HG03521 (cell line): ENCODE results near the gene CCNL1.

Experiments used
- ATAC-seq: cut with Tn5 transposase; IDR thresholded peaks from one replicate; pipeline ENCODE4 v1.9.1; 2021; ENCODE audit warnings: mild to moderate bottlenecking, moderate library complexity; ENCODE audit not compliant: unreplicated experiment

CCNL1 gene

GRCh38 chr3:157126365-157126764 is 33.6 kb downstream of the CCNL1 start:
- no peak for ATAC-seq

GRCh38 chr3:157125101-157125500 is 34.8 kb downstream of the CCNL1 start:
- ATAC-seq, result no peak

DNA sequence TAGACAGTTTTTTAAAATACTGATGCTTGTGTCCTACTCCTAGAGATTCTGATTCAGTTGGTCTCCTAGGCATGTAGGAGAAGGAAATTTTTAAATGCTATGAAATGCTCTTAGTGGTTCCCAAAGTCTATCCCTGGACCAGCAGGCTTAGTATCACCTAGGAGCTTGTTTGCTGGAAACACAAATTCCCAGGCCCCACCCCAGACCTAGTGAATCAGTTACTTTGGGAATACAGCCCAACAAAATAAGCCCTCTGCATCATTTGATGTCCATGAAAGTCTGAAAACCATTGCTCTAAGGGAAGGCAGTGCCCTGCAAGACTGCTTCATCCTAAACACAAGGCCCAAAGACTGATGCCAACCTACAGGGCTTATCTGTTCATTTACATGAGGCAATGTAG is 36.3 kb downstream of the CCNL1 start:
- ATAC-seq, result no peak

- ATAC-seq, result no peak
Measured at GRCh38 chr3:157122832-157123427, 37.0 kb downstream of the CCNL1 start.

- no peak for ATAC-seq
Measured at GRCh38 chr3:157122116-157122515, 37.8 kb downstream of the CCNL1 start.

DNA sequence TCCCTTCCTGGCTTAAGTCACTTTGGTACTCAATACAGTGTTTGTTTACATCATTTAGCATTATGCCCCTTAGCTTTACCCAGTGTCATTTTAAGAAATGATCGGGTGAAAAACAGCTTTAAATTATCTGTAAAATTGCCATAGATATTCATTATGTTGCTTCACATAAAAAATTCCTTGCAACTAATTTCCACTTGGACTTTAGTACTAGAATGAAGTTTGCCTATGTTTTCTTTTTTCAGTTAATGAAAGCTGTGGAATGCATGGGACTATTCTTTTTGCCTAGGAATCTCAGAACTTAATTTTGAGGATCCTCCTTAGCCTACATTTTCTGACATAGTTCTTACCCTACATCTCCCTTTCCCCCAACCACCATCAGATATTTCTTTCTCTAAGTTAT is 38.4 kb downstream of the CCNL1 start:
- no peak for ATAC-seq

GRCh38 chr3:157120071-157120892 is 39.7 kb downstream of the CCNL1 start:
- no peak for ATAC-seq

DNA sequence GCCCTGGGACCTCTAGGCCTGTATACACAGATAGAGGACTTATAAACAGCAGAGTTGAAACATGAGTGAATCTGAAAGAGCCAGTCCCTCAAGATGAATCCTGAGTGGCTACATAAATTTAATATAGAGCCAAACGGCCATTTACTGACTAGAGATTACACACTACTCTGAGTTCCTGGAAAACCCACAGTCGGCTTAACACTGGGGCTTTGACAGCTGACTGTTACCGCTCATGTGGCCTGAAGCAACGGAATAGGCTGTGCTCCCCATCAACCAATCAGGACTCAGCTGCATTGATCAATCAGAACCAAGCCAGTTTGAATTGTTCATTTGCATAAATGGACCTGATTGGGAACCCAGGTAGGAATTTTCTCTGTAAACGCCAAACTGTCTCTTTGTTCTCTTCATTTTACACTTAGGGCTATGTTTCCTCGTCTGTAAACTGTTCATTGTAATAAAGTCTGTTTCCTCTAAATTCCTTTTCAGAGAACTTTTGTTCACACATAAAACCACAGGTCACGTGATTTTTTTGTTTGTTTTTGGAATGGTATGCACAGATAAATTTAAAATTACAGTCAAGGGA is 40.5 kb downstream of the CCNL1 start:
- no peak for ATAC-seq

- ATAC-seq, result no peak
Measured at GRCh38 chr3:157117875-157118654, 41.9 kb downstream of the CCNL1 start.

DNA sequence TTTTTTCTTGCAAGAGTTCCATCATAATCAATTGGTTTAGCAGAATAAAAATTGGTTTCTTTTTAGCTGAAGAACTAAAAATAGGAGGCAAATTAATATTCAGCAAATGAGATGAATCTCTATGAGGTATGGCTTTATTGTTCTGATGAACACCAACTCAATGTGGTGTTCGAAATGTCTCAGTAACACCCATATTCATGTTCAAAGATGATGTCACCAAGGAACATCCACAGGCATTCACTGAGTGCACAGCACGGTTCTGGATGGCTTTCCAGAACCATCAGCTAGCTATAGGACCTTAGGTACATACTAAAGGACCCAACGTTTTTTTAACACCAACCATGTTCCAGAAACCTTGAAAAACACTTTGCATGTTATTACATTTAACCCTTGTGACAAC is 42.7 kb downstream of the CCNL1 start:
- ATAC-seq, result no peak

GRCh38 chr3:157116017-157116416 is 43.9 kb downstream of the CCNL1 start:
- ATAC-seq, result no peak

DNA sequence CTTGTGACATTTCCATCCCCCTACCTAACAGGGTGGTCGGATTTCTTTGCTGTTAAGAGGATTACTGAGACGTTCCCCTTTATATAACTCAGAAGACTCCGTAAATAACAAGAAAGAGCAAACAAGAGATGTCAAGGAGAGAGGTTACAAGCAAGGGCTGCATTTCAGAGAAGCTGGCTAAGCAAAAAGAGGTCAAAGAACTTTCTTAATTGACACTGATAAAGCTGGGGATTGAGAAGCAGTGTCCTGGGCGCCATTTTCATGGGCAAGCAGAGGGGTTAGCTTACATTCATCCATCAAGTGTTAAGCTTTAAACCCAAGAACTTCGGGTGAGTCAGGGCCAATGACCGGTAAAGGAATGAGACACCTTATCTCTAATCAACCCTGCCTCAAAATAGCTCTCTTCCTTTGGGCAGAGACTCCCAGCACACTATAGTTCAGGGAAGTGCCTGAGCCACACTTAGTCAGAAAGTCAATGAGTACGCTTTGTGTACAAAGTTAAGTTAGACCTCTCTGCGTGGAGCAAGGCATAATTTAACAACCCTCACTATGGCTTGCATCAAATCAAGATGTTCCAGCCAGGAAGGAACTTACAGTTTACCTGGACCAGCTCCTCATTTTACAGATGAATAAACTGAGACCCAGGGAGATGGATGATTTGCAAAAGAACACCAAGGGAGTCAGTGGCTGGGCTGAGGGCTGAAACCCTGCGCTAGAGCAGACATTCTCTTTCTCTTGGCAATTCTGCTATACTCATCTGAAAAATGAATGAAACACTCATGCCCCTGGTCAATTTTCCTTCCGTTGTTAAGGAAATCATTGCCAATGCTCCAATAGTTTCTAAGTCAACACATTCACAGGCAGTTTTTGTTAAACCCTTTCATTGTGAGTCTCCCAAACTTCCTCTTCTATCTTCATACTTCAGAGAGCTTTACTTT is 44.6 kb downstream of the CCNL1 start:
- ATAC-seq, result no peak

DNA sequence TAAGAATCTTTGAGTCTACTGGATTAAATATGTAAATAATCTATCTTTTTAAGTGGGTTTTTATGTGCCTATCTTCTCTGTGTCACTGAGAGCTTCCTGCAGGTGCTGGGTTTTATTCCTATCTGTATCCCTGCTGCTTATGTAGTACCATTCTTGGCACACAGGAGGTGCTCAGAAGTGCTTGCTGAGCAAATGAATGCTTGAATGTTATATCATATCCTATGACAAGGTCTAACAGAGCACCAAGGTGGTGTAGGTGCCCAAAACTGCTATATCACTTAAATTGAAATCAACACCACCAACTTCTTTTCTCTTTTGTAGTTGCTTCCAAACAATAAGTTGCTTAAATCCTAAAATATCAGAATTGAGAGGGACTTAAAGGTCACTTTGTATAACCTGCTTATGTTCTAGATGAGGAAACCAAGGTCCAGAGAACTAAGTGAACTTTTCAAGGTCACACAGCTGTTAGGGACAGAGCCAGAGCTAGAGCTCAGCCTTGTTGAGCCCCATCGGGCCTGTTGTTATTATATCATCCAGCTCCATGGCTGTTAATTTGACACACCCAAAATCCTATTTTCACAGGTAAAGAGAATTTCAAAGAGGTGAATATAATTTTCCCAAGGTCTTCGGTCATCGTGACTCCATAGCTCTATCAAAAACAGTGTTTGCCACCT is 46.0 kb downstream of the CCNL1 start:
- ATAC-seq, result no peak

DNA sequence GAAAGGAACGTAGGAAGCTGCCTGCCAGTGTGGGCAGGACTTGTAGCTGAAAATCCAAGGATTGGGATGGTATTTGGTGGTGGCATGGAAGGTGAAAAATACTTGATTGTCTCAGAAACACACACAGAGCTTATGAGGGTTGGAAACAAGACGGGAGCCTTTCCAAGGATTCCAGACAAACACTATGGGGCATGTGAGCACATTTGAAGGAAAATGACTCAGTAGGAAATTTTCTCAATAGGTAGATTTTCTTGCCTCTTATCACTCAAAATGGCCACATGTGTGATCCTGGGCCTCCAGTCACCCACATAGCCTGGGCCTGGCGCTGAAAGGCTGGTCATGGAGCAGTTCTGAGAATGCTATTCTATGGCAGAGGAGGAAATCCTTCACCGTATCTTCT is 47.4 kb downstream of the CCNL1 start:
- no peak for ATAC-seq

GRCh38 chr3:157111518-157111917 is 48.4 kb downstream of the CCNL1 start:
- ATAC-seq, result no peak

GRCh38 chr3:157110761-157111278 is 49.1 kb downstream of the CCNL1 start:
- no peak for ATAC-seq

- ATAC-seq, result no peak
Measured at GRCh38 chr3:157109267-157110141, 50.4 kb downstream of the CCNL1 start.

GRCh38 chr3:157107644-157108133 is 52.3 kb downstream of the CCNL1 start:
- no peak for ATAC-seq
